H9 (cell line): ENCODE measurements around the gene HS2ST1. TPM values are rescaled to one million over a fixed set of nuclear protein-coding genes. Genes with fewer than 3 reads are reported as not detected.

Experiments used
- DNase-seq: peaks from one replicate; pipeline ENCODE4 v3.0.0-alpha.2; 2017
- H2AFZ ChIP-seq: one replicate; pipeline ENCODE4 v1.6.1; 2013; ENCODE audit warnings: mild to moderate bottlenecking, low read length, control low read depth, moderate library complexity
- H2AK5ac ChIP-seq: 2 replicates; pipeline ENCODE4 v1.6.1; 2013; ENCODE audit warnings: low read length, control low read depth, mixed read lengths; ENCODE audit not compliant: insufficient read length
- H2BK120ac ChIP-seq: one replicate; pipeline ENCODE4 v1.6.1; 2013; ENCODE audit warnings: low read depth, mild to moderate bottlenecking, low read length, control low read depth, inconsistent platforms; ENCODE audit not compliant: poor library complexity, severe bottlenecking
- H2BK12ac ChIP-seq: 2 replicates; pipeline ENCODE4 v1.6.1; 2013; ENCODE audit warnings: low read length, control low read depth, mixed read lengths, low read depth; ENCODE audit not compliant: insufficient read length
- H2BK15ac ChIP-seq: 2 replicates; pipeline ENCODE4 v1.6.1; 2013; ENCODE audit warnings: low read depth, low read length, control low read depth
- H2BK20ac ChIP-seq: one replicate; pipeline ENCODE4 v1.6.1; 2013; ENCODE audit warnings: low read depth, mild to moderate bottlenecking, low read length, control low read depth, inconsistent platforms; ENCODE audit not compliant: poor library complexity, severe bottlenecking
- H2BK5ac ChIP-seq: 2 replicates; pipeline ENCODE4 v1.6.1; 2013; ENCODE audit warnings: low read length, control low read depth, mixed read lengths; ENCODE audit not compliant: insufficient read length
- H3K14ac ChIP-seq: 2 replicates; pipeline ENCODE4 v1.6.1; 2013; ENCODE audit warnings: low read length, control low read depth; ENCODE audit not compliant: insufficient read depth
- H3K18ac ChIP-seq: 2 replicates; pipeline ENCODE4 v1.6.1; 2013; ENCODE audit warnings: low read depth, mild to moderate bottlenecking, mixed read lengths, low read length, control low read depth; ENCODE audit not compliant: insufficient read length
- H3K23ac ChIP-seq: 2 replicates; pipeline ENCODE4 v1.6.1; 2013; ENCODE audit warnings: low read length, control low read depth, mixed read lengths, low read depth; ENCODE audit not compliant: insufficient read length
- H3K23me2 ChIP-seq: 2 replicates; pipeline ENCODE4 v1.6.1; 2013; ENCODE audit warnings: low read depth, mild to moderate bottlenecking, mixed read lengths, low read length, control low read depth; ENCODE audit not compliant: insufficient read length, poor library complexity, severe bottlenecking
- H3K27ac ChIP-seq: 2 replicates; pipeline ENCODE4 v1.5.1; 2013; ENCODE audit warnings: low read length, control low read depth, mixed read lengths, low read depth; ENCODE audit not compliant: insufficient read length
- H3K27me3 ChIP-seq: 2 replicates; pipeline ENCODE4 v1.6.1; 2013; ENCODE audit warnings: low read length, control low read depth, inconsistent platforms; ENCODE audit not compliant: insufficient read depth
- H3K4ac ChIP-seq: 2 replicates; pipeline ENCODE4 v1.6.1; 2013; ENCODE audit warnings: low read depth, mild to moderate bottlenecking, control low read depth, inconsistent platforms, low read length, moderate library complexity
- H3K4me1 ChIP-seq: 2 replicates; pipeline ENCODE4 v1.6.1; 2013; ENCODE audit warnings: low read length, control low read depth, inconsistent platforms; ENCODE audit not compliant: insufficient read depth
- H3K4me2 ChIP-seq: 2 replicates; pipeline ENCODE4 v1.6.1; 2013; ENCODE audit warnings: low read length, control low read depth, mixed read lengths; ENCODE audit not compliant: insufficient read length, insufficient read depth
- H3K56ac ChIP-seq: 2 replicates; pipeline ENCODE4 v1.6.1; 2013; ENCODE audit warnings: low read depth, mild to moderate bottlenecking, mixed read lengths, low read length, control low read depth; ENCODE audit not compliant: insufficient read length
- H3K79me1 ChIP-seq: 2 replicates; pipeline ENCODE4 v1.6.1; 2013; ENCODE audit warnings: low read depth, mild to moderate bottlenecking, moderate library complexity, low read length, control low read depth, inconsistent platforms; ENCODE audit not compliant: insufficient read depth, poor library complexity, severe bottlenecking
- H3K79me2 ChIP-seq: 2 replicates; pipeline ENCODE4 v1.6.1; 2013; ENCODE audit warnings: low read length, control low read depth, inconsistent platforms; ENCODE audit not compliant: insufficient read depth
- H3K9ac ChIP-seq: 2 replicates; pipeline ENCODE4 v1.6.1; 2013; ENCODE audit warnings: low read length, control low read depth, mixed read lengths; ENCODE audit not compliant: insufficient read length; ENCODE audit errors: extremely low read depth
- H3K9me3 ChIP-seq: one replicate; pipeline ENCODE4 v1.6.1; 2013; ENCODE audit warnings: low read depth, low read length, inconsistent platforms; ENCODE audit not compliant: control insufficient read depth
- H3T11ph ChIP-seq: one replicate; pipeline ENCODE4 v1.6.1; 2013; ENCODE audit warnings: mild to moderate bottlenecking, low read length, control low read depth, inconsistent platforms
- H4K20me1 ChIP-seq: one replicate; pipeline ENCODE4 v1.6.1; 2013; ENCODE audit not compliant: control insufficient read depth, insufficient read length, insufficient read depth
- H4K5ac ChIP-seq: 2 replicates; pipeline ENCODE4 v1.6.1; 2013; ENCODE audit warnings: low read depth, mild to moderate bottlenecking, mixed read lengths, low read length, control low read depth; ENCODE audit not compliant: insufficient read length
- H4K8ac ChIP-seq: replicated peaks from 2 replicates; pipeline ENCODE4 v1.6.1; 2013; ENCODE audit warnings: low read length, control low read depth, mixed read lengths, low read depth; ENCODE audit not compliant: insufficient read length
- H4K91ac ChIP-seq: 2 replicates; pipeline ENCODE4 v1.6.1; 2013; ENCODE audit warnings: low read depth, mild to moderate bottlenecking, moderate library complexity, mixed read lengths, low read length, control low read depth; ENCODE audit not compliant: insufficient read length
- H3K27ac Mint-ChIP-seq, 3 experiments: 2 replicates in 2 of 3; 3 replicates in 1 of 3; pipeline ENCODE4 v1.8.0; 2020 to 2021; ENCODE audit warnings: mixed read lengths in 3 of 3, mild to moderate bottlenecking in 1 of 3, moderate library complexity in 1 of 3
- H3K27me3 Mint-ChIP-seq: 2 replicates; pipeline ENCODE4 v1.8.0; 2021; ENCODE audit warnings: low read depth, mild to moderate bottlenecking, moderate library complexity, mixed read lengths
- H3K36me3 Mint-ChIP-seq, 3 experiments: 2 replicates in 2 of 3; 3 replicates in 1 of 3; pipeline ENCODE4 v1.8.0; 2020 to 2021; ENCODE audit warnings: low read depth in 3 of 3, mixed read lengths in 3 of 3; ENCODE audit not compliant: insufficient read depth in 1 of 3
- H3K4me1 Mint-ChIP-seq, 2 experiments: 2 replicates each; pipeline ENCODE4 v1.8.0; 2020; ENCODE audit warnings: mixed read lengths in 2 of 2
- H3K4me3 Mint-ChIP-seq, 2 experiments: 2 replicates in 1 of 2; 3 replicates in 1 of 2; pipeline ENCODE4 v1.8.0; 2020 to 2021; ENCODE audit warnings: mild to moderate bottlenecking in 2 of 2, mixed read lengths in 2 of 2, moderate library complexity in 1 of 2
- H3K9me3 Mint-ChIP-seq, 2 experiments: 2 replicates in 1 of 2; 3 replicates in 1 of 2; pipeline ENCODE4 v1.8.0; 2020; ENCODE audit warnings: mild to moderate bottlenecking in 2 of 2, mixed read lengths in 2 of 2, moderate library complexity in 1 of 2
- CTCF ChIP-seq: fragments of 200-600 bp; sonication (generic); conservative IDR thresholded peaks from 3 replicates; pipeline ENCODE4 v1.8.0; 2021; ENCODE audit warnings: antibody characterized with exemption, mild to moderate bottlenecking
- WGBS: extraction: QIAGEN DNeasy Blood & Tissue Kit; methylation state at CpG from one replicate; pipeline ENCODE4 v1.1.7; 2013; ENCODE audit warnings: missing lambda C conversion rate, low lambda C conversion rate, mixed read lengths; ENCODE audit not compliant: insufficient read length; ENCODE audit errors: extremely low coverage; 5-methylcytosine and 5-hydroxymethylcytosine counted together
- total RNA-seq: library from RNA; stranded (reverse); gene quantifications from 2 replicates; pipeline ENCODE4 v1.2.1, GENCODE V29; 2021

The HS2ST1 gene
- total RNA-seq, 1 experiment from 2014 or later, result 20.1 TPM

DNA sequence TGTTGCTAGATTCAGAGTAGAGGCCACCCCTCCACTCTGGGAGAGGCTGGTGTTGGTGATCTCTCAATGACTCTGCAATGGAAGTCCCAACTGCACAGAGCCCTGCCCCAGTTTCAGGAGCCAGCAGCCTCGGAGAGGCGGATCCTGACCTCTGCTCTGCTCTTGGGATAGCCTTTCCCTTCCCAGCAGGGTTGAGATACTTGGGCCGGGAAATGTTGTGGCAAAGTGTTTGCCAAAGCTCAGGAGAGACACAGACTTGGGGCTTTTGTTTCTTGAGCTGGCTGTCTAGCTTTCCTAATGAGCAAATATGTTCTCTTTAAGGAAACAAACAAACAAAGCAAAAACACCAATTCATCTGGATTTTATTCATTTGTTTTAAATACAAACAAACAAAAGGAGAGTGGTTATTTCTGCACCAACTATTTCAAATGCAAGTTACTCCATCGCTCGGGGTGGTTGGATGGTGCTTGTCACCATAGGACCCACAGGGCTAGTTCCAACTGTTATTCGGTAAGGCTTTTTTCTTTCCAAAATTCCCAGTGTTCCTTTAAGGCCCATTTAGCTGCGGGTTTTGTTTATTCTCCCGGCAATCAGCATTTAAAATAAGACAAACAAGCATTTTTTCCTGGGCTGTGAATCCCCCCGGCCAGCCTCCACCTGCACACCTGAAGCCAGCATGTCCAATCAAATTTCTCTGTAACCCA, 220.3 kb downstream of the HS2ST1 start:
- no peaks in the 10 kb centered on the region; the same call in 1 of the 2 replicates for H3K27me3 ChIP-seq
- H3K9ac ChIP-seq, result no peak overlapping the region
- no peak overlapping the region for H2BK15ac ChIP-seq
- H2BK5ac ChIP-seq, result no peak overlapping the region
- H3K4me1 ChIP-seq, result no peaks in the 10 kb centered on the region
- no peak for TF ChIP-seq CTCF
- no peak overlapping the region for H4K91ac ChIP-seq
- no peak overlapping the region for H3K56ac ChIP-seq
- no peak overlapping the region for H3T11ph ChIP-seq
- H2AK5ac ChIP-seq, result no peak overlapping the region
- H3K4me2 ChIP-seq, result no peak overlapping the region
- Mint-ChIP-seq H3K4me1 (peaks cover 12% of the 10 kb centered on the region in 2 experiments), H3K4me3 (no peak overlapping the region), H3K9me3 (no peaks in the 10 kb centered on the region), H3K27ac (no peak overlapping the region), H3K27me3 (peaks cover 16% of the 10 kb centered on the region), H3K36me3 (no peaks in the 10 kb centered on the region)
- no peak overlapping the region for H2BK120ac ChIP-seq
- no peak overlapping the region for H3K4ac ChIP-seq
- no peak overlapping the region for H4K8ac ChIP-seq
- no peak overlapping the region for H2BK12ac ChIP-seq
- WGBS, result no CpG with 5 or more reads among the region's 9 CpGs
- no peak overlapping the region for H3K23ac ChIP-seq
- H3K14ac ChIP-seq, result no peak overlapping the region
- H4K20me1 ChIP-seq, result no peaks in the 10 kb centered on the region
- H3K18ac ChIP-seq, result no peak overlapping the region
- H3K79me2 ChIP-seq, result no peaks in the 10 kb centered on the region
- H3K9me3 ChIP-seq, result no peaks in the 10 kb centered on the region
- no peak for DNase-seq
- no peak overlapping the region for H3K27ac ChIP-seq
- H3K79me1 ChIP-seq, result no peaks in the 10 kb centered on the region
- H3K23me2 ChIP-seq, result peaks cover 6% of the 10 kb centered on the region
- H4K5ac ChIP-seq, result no peak overlapping the region
- H2AFZ ChIP-seq, result no peak overlapping the region
- H2BK20ac ChIP-seq, result no peak overlapping the region
